Ishikawa (cell line): Measurements from ENCODE around the gene SRPK2.

Experiments used
- CEBPB ChIP-seq: IDR thresholded peaks from 2 replicates; pipeline ENCODE4 v1.6.1; 2012
- CREB1 ChIP-seq: IDR thresholded peaks from 2 replicates; pipeline ENCODE4 v1.6.1; 2012; ENCODE audit warnings: low read depth
- EGR1 ChIP-seq: IDR thresholded peaks from 2 replicates; pipeline ENCODE4 v1.6.1; 2012
- EP300 ChIP-seq: IDR thresholded peaks from 2 replicates; pipeline ENCODE4 v1.6.1; 2012; ENCODE audit warnings: borderline replicate concordance
- FOXM1 ChIP-seq: IDR thresholded peaks from 2 replicates; pipeline ENCODE4 v1.6.1; 2012; ENCODE audit warnings: low read depth, borderline replicate concordance
- NFIC ChIP-seq: IDR thresholded peaks from 2 replicates; pipeline ENCODE4 v1.6.1; 2012
- RAD21 ChIP-seq: IDR thresholded peaks from 2 replicates; pipeline ENCODE4 v1.6.1; 2012; ENCODE audit warnings: low read depth
- TAF1 ChIP-seq: IDR thresholded peaks from 2 replicates; pipeline ENCODE4 v1.6.1; 2012; ENCODE audit warnings: low read depth, mild to moderate bottlenecking
- TCF12 ChIP-seq: IDR thresholded peaks from 2 replicates; pipeline ENCODE4 v1.6.1; 2012; ENCODE audit warnings: low read depth
- TEAD4 ChIP-seq: IDR thresholded peaks from 2 replicates; pipeline ENCODE4 v1.6.1; 2012
- YY1 ChIP-seq: IDR thresholded peaks from 2 replicates; pipeline ENCODE4 v1.6.1; 2012; ENCODE audit warnings: low read depth
- ZBTB7A ChIP-seq: IDR thresholded peaks from 2 replicates; pipeline ENCODE4 v1.6.1; 2012; ENCODE audit warnings: low read depth
- TF ChIP-seq, protein P1 (sequence below): IDR thresholded peaks from 2 replicates; pipeline ENCODE4 v1.6.1; 2012; ENCODE audit warnings: low read depth, mild to moderate bottlenecking
- TF ChIP-seq, protein P2 (sequence below): IDR thresholded peaks from 2 replicates; pipeline ENCODE4 v1.6.1; 2012
- TF ChIP-seq, protein P3 (sequence below): IDR thresholded peaks from 2 replicates; pipeline ENCODE4 v1.6.1; 2012

Gene SRPK2

DNA sequence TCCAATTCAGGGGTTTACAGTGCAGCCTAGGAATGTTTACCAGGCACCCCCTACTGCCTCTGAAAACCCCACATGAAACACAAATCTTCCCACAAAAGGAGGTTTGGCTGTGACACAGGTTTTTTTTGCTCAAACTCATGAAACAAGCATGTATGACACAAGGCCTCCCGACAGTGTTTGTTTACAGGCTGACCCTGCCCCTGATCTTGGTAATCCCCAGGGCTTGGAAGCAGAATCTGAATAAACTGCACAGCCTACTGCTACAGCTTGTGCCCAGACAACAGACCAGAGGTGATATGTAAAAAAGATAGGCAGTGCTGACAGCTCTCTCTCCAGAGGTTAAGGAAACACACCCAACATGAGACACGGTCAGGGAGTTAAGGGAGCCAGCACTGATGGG is 190.5 kb downstream of the SRPK2 start:
- no peak for TF ChIP-seq FOXM1
- no peak for TF ChIP-seq NFIC
- TF ChIP-seq, protein P1, sequence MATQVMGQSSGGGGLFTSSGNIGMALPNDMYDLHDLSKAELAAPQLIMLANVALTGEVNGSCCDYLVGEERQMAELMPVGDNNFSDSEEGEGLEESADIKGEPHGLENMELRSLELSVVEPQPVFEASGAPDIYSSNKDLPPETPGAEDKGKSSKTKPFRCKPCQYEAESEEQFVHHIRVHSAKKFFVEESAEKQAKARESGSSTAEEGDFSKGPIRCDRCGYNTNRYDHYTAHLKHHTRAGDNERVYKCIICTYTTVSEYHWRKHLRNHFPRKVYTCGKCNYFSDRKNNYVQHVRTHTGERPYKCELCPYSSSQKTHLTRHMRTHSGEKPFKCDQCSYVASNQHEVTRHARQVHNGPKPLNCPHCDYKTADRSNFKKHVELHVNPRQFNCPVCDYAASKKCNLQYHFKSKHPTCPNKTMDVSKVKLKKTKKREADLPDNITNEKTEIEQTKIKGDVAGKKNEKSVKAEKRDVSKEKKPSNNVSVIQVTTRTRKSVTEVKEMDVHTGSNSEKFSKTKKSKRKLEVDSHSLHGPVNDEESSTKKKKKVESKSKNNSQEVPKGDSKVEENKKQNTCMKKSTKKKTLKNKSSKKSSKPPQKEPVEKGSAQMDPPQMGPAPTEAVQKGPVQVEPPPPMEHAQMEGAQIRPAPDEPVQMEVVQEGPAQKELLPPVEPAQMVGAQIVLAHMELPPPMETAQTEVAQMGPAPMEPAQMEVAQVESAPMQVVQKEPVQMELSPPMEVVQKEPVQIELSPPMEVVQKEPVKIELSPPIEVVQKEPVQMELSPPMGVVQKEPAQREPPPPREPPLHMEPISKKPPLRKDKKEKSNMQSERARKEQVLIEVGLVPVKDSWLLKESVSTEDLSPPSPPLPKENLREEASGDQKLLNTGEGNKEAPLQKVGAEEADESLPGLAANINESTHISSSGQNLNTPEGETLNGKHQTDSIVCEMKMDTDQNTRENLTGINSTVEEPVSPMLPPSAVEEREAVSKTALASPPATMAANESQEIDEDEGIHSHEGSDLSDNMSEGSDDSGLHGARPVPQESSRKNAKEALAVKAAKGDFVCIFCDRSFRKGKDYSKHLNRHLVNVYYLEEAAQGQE, result no peak
- TF ChIP-seq CEBPB, result no peak
- no peak for TF ChIP-seq EP300
- TF ChIP-seq EGR1, result no peak
- TF ChIP-seq RAD21, result no peak
- TF ChIP-seq TCF12, result no peak
- no peak for TF ChIP-seq CREB1
- no peak for TF ChIP-seq ZBTB7A
- TF ChIP-seq, protein P2, sequence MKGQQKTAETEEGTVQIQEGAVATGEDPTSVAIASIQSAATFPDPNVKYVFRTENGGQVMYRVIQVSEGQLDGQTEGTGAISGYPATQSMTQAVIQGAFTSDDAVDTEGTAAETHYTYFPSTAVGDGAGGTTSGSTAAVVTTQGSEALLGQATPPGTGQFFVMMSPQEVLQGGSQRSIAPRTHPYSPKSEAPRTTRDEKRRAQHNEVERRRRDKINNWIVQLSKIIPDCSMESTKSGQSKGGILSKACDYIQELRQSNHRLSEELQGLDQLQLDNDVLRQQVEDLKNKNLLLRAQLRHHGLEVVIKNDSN, result no peak
- no peak for TF ChIP-seq TAF1
- TF ChIP-seq, protein P3, sequence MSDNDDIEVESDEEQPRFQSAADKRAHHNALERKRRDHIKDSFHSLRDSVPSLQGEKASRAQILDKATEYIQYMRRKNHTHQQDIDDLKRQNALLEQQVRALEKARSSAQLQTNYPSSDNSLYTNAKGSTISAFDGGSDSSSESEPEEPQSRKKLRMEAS, result no peak
- TF ChIP-seq YY1, result no peak
- no peak for TF ChIP-seq TEAD4

DNA sequence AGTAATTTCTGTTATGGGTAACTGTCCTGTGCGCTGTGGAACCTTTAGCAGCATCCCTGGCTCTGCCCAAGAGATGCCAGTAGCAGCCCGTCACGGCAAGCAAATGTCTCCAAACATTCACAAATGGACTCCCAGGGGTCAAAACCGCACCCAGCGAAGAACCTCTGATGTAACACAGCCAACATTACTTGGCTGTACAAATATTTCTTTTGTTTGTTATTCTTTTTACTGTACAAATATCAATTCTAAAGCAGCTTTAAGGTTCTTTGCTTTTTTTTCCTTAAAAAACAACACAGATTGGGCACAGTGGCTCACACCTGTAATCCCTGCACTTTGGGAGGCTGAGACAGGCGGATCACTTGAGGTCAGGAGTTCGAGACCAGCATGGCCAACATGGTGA is 192.2 kb downstream of the SRPK2 start:
- TF ChIP-seq RAD21, result no peak
- TF ChIP-seq FOXM1, result no peak
- TF ChIP-seq, protein P2, result no peak
- TF ChIP-seq TCF12, result no peak
- TF ChIP-seq, protein P3, result no peak
- no peak for TF ChIP-seq CEBPB
- TF ChIP-seq ZBTB7A, result no peak
- no peak for TF ChIP-seq EP300

DNA sequence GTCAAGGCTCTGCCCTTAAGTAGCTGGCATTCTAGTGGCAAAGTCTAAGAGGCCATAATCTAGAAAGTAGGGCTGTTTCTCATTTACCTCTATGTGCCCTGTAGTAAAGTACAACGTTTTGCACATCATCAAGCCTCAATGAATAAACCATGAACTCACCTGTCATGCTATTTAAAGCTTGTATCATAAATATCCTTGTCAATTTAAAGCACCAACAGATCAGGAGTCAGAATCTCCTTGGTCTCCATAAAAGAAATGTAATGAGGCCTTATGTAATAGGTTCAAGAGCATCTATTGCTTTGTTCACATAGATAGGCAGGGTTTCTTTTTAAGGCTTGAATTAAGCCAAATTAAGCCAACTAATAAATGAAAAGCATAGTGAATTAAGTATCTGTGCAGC is 192.8 kb downstream of the SRPK2 start:
- TF ChIP-seq FOXM1, result no peak
- TF ChIP-seq CEBPB, result no peak
- TF ChIP-seq TCF12, result no peak
- no peak for TF ChIP-seq RAD21
- no peak for TF ChIP-seq CREB1
- TF ChIP-seq, protein P3, result no peak
- TF ChIP-seq TAF1, result no peak
- no peak for TF ChIP-seq TEAD4
- TF ChIP-seq NFIC, result no peak

DNA sequence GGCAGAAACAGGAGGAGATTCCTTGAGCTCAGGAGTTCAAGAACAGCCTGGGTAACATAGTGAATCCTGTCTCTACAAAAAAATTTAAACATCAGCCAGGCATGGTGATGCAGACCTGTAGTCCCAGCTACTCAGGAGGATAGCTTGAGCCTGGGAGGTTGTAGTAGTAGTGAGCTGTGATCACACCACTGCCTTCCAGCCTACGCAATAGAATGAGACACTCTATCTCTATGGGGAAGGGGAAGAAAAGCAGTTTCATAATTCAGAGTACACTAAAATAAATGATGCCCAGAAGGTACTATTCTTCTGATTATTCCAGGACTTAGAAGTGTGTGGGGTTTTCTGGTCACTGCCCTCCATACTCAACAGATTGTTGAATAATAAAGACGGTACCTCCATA is 197.4 kb downstream of the SRPK2 start:
- TF ChIP-seq NFIC (no peak), EGR1 (no peak), FOXM1 (no peak), RAD21 (no peak), CREB1 (no peak), YY1 (no peak), CEBPB (no peak)
- TF ChIP-seq, protein P2, result no peak
- TF ChIP-seq, protein P1, result no peak

DNA sequence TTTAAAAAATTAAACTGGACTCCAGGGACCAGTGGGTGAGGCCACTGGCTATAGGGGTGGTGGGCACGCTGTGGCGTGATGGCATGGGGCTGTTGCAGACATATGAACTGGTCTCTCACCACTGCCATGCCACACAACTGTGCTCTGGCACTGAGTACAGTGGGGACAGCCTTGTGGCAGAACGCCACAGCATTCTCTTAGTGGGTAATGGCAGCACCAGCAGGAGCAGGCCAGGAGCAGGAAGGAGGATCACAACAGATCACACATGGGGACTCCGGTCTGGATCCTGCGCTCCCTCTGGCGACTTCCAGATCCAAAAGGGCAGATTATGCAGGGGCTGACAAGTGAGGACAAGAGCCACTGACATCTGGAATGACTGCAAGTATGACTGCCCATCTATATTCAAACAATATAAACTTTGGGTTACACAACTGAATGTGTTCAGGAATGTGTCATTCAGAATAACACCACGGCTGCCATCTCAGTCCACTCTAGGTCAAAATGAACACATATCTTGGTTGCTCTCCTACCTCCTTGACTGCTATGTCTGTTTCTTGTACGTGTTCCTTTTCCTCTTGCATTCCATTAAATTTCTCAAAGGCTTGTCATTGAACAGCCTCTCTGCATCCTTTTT is 198.7 kb downstream of the SRPK2 start:
- TF ChIP-seq CEBPB, result no peak
- TF ChIP-seq, protein P2, result no peak
- no peak for TF ChIP-seq YY1
- TF ChIP-seq EGR1, result no peak
- no peak for TF ChIP-seq NFIC
- TF ChIP-seq, protein P1, result no peak
- no peak for TF ChIP-seq ZBTB7A
- no peak for TF ChIP-seq CREB1
- no peak for TF ChIP-seq TCF12
- TF ChIP-seq EP300, result no peak
- TF ChIP-seq FOXM1, result no peak
- no peak for TF ChIP-seq TAF1
- no peak for TF ChIP-seq RAD21
- TF ChIP-seq, protein P3, result no peak
- no peak for TF ChIP-seq TEAD4
